Cardiac atrium fibroblast (primary cell): ENCODE results near the gene MAST2. TPM values are rescaled to one million over a fixed set of nuclear protein-coding genes. Genes with fewer than 3 reads are reported as not detected.

Experiments
- total RNA-seq: library from RNA; depleted of rRNA; stranded (reverse); fragments of >200 nt; gene quantifications from 2 replicates; pipeline ENCODE4 v1.2.3, GENCODE V29; 2015

Gene MAST2
- total RNA-seq: 8.7 and 11.9 TPM in 2 replicates

GRCh38 chr1:45803299-45803780, at the start of gene MAST2:
MAST2 (plus strand) TSS chr1:45803612; CDS start chr1:45803896, 284 bp downstream.

Other genes starting within 250 kb of the MAST2 start
- gene NASP, start 219.6 kb upstream of the MAST2 start, total RNA-seq: 34.3 and 37.4 TPM in 2 replicates
- 0.32 and 0.54 TPM in 2 replicates for gene CCDC17, start 179.6 kb upstream of the MAST2 start, total RNA-seq
- gene GPBP1L1, start 117.1 kb upstream of the MAST2 start, total RNA-seq: 49.6 and 53.6 TPM in 2 replicates
- 14.7 and 28.3 TPM in 2 replicates for gene TMEM69, start 115.4 kb upstream of the MAST2 start, total RNA-seq
- gene IPP, start 53.0 kb upstream of the MAST2 start, total RNA-seq: 7.9 and 8.9 TPM in 2 replicates